DMS79 treated with DMSO at 0.1 percent for 48 hours (cell line): ENCODE data around the gene KCNH2.

Experiments used
- DNase-seq: peaks from one replicate; lab custom pipeline; 2025; lab: John Stamatoyannopoulos, UW

The KCNH2 gene

DNA sequence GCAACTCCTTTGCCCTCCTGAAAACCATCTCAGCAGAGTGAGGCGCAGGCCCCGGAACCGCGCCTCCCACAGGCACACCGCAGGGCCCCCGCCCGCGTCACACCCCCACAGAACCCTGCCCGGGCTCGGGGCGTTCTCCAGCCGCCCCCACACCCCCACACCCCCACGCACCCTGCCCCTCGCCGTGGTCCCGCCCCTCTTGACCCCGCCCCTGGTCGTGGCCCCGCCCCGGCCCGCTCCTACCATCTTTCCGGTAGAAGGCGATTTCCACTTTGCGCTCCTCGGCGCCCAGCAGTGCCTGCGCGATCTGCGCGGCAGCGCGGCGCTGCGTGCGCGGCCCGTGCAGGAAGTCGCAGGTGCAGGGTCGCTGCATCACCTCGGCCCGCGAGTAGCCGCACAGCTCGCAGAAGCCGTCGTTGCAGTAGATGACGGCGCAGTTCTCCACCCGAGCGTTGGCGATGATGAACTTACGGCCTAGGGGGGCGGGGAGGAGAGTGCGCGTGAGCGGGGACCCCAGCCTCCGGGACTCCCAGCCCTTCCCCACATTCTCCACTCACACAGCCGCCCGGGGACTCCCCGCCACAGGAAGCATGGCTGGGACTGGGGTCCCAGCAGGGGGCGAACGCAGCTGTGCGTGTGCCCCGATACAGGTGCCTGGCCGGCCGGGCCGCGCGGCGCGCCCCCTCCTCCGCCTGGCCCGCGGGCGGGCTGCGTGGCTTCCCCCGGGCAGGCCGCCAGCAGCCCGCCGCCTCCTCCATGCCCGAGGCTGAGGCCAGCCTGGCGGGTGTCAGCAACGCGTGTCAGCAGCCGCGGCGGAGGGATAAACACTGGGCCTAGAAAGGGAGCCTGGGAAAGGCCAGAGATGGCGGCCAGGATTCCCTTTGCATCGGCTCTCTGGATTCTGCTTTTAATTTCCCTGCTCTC is 3.4 kb downstream of the KCNH2 start:
- peak; percentile 30 for DNase-seq

DNA sequence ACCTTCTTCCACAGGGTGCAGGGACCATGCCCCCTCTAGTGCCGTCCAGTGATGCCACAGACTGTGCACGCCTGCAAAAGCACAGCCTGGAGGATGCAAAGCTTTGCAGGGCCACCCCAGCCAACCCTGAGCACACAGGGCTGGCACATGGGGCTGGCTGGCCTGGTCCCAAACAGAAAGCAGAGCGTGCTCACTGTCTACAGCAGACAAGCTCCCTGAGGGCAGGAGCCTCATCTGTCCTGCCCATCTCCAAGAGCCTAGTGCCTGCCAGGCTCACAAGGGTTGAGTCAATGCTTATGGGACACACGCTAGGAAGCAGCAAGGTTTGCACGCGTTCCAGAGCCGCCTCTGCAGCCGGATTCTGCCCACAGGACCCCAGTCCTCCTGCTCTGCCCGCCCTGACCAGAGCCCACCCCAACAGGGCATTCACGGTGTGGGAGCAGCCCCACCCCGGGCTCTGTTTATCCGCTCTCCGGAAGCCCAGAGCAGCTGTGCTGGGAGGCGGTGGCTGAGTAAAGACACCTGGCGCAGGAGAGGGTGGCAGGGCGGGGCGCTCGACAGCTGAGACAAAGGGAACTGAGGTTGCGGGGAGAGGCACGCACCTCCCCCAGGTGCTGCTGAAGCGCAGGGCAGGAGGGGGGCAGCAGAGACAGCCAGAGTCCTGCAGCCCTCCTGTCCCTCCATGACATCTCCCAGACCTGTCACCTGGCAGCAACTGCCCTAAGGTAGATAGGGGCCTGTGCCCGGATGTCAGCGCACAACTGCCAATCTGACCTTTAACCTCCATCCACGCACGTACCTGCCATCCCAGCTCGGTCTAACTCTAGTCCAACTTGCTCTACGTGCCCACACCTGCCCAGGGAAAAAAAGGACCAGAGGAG is 4.3 kb downstream of the KCNH2 start:
- DNase-seq = peak; percentile 31

DNA sequence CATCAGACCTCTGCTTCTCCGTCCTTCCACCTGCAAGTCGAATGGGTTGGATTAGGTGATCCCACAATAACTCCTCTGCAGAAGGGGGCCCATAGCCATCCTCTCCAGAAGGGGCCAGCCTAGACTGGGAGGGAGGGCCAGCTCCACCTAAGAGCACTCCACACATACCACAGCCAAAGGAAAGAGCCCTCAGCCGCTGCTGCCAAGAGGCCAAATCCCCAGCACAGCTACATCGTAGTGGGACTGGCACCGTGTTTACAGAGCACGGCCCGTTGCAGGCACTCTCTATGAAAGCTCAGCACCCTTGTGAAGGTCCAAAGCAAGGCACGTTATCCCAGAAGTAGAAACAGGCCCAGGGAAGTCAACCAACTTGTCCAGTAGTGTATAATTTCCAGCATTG is 5.4 kb downstream of the KCNH2 start:
- DNase-seq = peak; percentile 25

DNA sequence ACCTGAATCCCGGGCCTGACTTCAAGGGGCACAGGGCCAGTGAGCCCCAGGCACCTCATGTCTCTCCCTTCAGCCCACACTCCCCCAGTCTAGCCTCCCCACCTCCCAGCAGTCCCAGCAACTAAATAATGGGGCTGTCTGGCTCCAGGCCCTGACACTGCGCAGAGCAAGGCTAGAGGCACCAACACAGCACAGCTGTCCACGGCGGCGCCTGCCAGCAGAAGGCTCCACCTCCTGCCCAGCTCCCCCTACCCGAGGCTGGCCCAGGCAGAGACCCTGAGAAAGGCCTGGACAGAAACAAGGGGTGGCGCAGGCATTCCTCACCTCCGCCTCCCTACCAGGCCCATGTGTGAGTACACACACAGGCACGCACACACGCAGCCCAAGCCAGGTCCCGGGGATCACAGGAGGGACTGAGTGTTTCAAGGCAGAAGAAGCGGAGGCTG is 6.1 kb downstream of the KCNH2 start:
- DNase-seq = no peak

DNA sequence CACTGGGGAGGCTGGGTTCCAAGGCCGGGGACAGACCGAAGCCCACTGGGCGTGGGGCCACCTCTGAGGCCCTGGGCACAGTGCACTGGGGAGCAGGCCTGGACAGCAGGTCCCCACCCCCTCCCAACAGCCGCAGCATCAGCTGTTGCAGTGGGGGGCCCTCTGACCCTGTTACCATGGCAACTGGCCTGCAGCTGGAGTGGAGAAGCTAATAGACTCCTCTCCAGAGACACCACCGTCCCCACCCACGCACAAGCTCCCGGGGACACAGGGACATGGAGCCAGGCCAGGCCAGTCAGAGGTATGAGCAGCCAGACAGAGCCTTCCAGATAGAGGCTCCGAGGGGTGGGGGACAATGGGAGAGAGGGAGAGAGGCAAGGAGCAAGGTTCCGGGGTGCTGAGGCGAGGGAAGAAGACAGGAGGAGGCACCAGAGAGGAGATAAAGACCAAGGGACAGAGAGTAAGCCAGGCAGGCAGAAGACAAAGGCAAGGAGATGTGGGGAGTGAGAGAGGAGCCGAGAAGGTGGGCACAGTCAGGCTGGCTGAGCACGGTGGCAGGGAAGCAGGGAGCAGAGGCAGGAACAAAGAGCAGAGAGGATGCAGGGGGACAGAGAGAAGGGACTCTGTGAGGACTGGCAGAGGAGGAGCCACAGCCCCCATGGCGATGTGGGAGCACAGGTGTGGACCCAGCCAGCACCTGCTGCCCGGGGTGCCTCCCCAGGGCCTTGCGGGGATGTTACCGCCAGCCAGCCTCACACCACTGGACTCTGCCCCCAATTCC is 6.7 kb downstream of the KCNH2 start:
- DNase-seq = peak; percentile 42

DNA sequence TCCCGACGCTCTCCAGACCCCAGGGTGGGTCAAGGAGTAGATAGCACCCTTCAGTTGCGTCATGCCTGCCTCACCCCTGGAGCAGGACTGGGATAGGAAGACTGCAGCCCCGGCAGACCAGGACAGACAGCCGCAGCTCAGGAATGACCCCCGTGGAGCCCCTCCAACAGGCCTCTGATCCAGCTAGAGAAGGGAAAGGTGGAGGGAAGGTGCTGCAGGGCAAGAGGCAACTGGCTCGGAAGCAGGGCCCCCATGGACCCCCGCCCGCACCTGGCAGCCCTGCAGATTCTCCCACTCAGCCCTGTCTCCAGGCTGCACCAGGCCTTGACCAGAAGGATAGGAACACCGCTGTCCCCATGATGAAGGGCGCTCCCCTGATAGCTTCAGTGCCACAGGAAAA is 7.7 kb downstream of the KCNH2 start:
- no peak for DNase-seq

DNA sequence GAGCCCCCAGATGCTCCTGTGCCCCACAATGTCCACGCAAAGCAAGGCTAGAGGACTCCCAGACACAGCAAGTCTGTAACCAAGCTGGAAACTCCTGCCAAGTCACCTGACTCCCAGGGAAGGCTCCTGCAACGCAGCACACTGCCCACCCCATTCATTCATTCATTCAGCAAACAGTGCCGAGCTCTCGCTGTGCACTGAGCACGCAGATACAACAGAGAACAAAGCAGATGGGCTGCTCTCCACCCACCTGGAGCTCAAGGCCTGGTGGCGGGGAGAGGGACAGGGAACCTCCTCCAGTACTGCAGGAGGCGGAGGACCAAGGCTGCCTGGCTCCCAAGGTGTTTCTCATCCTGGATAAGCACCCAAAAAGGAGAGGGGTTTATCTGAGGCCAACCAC is 8.6 kb downstream of the KCNH2 start:
- peak; percentile 41 for DNase-seq

DNA sequence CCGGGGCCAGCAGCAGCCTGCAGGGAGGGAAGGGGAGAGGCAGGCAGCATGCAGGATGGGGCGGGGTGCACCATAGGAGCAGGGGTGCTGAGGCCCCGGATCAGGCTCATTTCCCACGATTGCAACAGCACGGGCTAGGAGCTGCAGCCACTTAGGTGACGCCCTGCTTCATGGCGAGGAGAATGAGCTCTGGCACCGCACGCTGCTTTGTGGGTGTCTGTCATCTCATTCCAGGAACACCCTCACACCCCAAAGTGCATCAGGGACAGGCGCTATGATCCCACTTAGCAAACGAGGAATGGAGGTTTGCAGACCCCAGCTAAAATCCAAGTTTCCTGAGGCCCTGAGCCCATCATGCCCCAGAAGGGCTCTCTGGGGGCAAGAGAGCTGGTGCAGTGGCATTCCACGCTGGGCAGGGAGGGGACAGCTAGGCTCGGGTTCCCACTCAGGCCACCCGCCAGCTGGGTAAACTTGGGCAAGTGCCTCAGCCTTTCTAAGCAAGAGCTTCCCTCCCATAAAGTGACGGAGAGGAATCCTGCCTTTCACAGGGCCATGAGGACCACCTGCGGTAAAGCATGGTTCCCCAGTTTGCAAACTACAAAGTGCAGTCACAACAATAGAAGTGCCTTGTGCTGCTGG is 9.3 kb downstream of the KCNH2 start:
- DNase-seq = peak; percentile 41

DNA sequence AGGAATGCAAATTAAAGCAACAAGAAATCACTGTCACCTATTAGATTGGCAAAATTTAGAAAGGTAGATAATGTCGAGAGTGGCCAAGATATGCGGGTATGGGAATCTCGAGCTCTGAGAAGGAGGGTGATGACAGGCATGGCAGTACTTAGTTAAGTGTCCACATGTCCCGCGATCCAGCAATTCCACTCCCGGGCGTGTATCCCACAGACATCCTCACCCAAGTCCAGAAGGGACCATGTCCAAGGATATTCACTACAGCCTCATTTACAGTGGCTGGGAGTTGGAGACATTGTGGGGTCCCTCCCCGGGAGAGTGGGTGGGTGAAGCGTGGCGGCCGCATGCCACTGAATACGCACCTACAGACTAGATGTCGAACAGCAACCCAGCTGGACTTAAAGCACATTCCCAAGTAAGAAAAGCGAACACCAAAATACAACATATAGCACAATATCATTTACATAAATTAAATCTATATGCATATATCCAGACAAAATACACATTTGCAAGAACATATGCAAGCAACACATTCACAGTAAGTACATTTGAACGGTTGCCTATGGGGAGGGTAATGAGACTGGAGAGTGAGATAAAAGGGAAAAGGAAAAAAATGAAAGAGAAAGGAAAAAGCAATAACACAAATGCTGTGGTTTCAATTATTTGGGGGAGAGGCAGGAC is 9.9 kb downstream of the KCNH2 start:
- DNase-seq = no peak

DNA sequence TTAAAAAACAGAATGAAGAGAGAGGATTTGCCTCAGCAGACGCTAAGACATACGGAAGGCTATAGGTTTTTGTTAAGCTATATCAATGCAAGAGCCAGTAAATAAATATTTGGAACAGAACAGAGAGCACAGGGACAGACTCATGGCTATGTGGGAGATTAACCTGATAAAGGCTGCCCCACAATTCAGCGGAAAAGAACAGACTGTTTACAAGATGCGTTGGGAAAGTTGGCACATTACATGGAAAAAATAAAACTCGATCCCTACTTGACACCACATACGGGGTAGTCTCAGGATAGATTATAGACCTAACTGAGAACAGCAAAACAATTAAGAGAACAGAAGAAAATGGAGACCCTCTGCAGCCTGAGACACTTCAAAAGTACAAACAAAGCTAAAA is 10.8 kb downstream of the KCNH2 start:
- DNase-seq = no peak

DNA sequence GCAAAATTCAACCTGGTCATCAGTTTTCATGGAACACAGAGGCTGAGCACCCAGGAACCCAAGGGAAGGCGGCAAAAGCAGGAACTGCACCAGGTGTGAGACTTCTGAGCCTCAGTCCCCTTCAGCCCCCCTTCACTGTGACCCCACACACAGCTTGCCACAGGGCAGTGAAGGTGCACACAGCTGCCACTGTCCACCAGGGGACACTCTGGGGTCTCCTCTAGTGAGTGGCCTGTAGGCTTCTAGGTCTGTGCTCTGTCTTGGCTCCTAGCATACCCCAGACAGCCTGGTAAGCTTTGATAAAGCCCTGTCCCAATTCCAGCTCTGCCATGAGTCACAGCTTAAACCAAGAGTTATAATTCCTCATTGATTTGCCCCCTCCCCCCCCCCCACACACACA is 12.1 kb downstream of the KCNH2 start:
- DNase-seq = no peak

DNA sequence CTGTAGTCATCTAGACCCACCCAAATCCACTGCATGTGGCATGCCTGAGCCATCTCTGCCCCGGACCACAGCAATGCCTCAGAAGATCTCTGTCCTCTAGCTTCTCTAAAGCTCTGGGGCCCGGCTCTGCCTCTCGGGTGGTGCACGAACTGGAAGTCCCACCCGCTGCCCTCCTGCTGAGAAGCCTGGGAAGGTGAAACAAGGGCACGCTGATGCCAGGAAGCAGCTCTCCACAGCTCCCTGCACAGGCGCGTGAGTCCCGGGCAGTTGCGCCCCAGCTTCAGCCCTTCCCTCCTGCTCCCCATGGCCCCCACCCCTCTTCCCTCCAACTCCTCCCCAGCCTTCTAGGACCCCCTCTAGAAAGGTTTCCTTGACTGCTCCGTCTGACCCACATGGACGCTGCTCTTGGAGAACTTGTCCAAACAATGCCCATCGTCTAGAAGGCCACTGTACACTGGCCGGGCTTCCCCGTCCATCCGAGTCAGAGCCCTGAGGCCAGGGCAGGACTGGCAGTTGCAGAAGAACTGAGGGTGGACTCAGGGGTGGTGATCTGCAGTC is 12.8 kb downstream of the KCNH2 start:
- DNase-seq = no peak

DNA sequence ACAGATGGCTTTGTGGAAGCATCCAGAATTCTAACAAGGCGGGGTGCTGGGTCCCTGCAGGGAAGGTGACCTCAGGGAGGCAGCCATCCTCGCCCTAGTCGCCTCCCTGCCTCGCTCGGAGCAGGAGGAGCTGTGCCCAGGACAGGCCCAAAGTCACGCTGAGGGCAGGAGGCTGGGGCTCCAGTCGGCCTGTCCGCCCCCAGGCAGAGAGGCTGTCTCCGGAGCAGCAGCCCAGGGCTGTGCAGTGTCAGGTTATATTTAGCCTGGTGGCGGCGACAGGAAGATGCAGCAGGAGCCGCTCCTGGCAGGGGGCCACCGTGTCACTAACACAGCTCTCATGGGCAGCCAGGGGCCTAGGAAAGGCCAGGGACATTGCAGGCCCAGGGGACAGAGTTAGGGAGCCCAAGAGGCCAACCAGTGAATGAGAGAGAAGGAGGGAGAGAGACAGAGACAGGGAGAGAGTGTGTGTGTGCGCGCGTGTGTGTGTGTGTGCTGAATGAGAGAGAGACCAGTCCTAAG is 13.5 kb downstream of the KCNH2 start:
- no peak for DNase-seq

DNA sequence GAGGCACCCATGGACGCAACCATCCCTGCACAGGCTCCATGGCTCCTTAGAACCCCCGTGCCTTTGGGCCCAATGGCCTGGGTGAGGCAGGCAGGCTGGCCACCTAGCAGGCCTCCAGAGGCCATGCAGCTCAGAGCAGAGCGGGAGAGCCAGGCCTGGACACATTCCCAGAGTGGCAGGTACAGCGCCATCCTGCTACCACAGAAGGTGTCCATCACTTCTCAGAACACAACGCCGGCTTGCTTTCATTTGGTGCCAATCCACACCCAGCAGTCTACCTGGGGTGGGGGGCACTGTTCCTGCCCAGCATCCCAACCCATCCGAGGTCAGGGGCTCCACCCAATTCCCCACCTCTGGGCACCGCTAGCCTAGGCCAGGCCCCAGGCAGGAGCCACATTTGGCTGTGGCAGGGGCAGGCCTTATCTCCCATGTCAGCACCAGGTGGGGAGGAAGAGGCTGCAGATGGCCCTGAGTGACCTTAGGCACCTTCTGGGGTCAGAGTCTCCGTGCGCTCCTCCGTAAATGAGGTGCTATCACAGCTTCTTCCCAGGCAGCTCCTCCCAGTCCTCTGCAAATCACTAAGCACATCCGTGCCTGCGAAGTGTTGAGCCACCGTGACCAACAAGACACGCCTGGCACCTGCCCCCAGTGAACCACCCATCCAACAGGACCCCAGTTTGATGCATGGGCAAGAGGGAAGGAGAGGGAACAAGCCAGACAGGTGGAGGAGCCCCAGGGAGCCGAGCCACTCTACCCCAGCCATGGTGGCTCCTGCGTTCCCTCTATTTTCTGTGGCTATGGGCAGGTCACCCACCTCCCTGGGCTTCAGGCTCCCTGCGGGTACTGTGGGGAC is 14.2 kb downstream of the KCNH2 start:
- DNase-seq = no peak

DNA sequence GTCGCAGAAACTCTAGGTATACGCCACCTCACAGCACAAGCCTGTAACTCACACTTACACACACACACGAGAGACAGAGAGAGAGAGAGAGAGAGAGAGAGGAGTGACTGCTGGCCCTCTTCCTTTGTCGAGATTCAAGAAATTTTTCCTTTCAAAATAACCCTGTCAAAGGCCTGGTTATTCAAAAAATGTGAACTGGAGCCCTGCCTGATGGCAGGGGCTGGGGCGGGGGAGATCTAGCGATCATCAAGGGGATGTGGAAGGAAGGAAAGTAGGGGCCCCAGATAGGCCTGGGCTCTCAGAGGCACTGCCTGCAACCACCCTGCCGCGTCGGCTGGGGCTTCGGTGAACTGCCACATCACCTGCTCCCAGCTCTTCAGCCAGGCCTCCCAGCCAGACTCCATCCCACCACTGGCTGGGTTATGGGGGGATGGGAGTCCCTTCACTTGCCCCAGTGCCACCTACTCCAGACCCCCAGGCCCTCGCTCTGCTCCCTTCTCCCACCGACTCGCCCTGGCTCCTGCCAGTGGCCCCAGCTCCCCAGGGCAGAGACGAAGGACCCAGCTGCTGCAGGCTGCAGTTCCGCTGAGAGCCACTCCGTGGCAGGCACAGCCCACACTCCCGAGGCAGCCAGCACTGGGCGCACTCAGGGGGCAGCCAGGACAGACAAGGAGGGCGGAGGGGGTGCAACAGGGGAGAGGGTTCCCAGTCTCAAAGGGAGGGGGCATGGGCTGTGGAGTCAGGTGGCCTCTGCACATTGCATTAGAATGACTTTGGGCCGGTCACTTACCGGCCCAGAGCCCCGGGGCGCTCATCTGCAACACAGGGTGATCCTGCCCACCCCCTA is 15.3 kb downstream of the KCNH2 start:
- no peak for DNase-seq

DNA sequence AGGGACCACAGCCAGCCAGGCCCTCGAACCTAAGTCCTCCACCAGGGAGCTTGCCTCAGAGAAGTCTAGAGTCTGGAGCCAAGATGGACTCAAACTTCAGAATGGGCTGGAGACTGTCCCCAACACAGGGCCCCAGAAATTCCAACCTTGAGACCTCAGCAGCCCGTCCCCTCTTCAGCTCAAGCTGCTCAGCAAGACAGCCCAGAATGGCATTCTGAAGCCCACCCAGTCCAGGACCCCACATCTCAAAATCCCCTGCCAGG is 15.9 kb downstream of the KCNH2 start:
- no peak for DNase-seq

DNA sequence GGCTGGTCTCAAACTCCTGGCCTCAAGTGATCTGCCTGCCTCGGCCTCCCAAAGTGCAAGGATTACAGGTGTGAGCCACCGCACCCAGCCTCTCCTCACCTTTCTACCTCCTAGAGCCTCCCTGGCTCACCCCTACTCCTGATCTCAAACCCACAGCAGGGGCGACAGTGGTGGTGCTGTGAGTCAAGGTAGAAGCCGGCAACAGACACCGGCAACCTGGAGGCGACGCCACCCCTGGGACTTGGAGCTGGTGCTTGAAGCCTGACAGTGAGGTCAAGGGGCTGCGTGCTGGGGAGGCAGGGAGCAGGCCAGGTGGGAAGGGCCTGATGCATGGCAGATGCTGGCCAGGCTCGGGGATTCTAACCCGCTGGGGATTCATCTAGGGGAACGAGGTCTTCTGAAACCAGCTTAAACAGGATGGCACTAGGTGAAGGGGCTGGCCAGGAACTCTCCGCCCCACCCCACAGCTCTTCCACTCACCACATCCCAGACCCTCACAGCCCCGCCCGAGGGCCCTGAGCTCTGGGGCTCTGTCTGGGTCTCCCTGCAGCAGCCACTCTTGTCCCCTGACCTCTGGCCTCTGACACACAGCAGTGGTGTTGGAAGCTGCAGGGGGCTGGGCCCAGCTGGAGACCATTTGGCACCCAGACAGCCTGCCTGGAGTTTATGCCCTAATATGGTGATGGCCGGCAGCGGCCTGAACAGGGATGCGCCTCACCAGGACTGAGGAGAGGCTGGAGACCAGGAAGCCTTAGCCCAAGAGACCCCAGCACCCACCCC is 16.4 kb downstream of the KCNH2 start:
- no peak for DNase-seq
